ENCODE measurements around the gene C4orf46. TPM values are rescaled to one million over a fixed set of nuclear protein-coding genes. Genes with fewer than 3 reads are reported as not detected.

C4orf46 gene
- total and polyA plus RNA-seq, 10 of the 15 experiments (the other 5 are each of a cell fraction or from before 2014, with no cell fraction given), result 9.3 to 40.2 (median 20.5) TPM

DNA sequence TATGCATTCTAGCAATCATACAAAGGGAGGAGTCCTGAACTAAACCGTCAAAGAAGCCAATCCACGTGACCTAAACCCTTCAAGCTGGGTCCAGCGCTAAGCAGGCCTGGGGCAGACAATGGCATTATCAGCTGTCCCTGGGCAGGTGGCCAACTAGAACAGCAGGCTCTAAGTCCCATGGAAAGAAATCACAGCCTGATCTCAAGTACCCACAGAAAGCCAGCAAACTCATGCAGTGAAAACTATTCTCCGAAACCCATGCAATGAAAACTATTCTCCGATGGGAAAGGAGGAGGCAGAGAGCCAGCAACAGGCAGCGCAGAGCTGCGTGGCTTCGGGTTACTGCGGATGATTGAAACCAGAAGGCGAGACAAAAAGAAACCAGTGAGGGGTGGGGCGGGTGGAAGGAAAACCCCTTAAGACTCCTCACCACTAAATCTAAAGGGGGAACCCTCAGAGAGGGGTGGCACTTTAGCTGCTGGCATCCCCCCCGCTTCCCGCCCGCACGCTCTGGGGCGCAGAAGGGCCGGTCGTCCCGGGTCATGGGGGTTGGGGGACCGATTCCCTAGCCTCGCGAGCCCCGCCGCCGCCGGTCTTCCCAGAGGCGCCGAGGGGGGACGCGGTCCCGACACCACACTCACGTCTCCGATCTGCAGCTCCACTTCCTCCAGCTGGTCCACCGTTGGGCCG is 567 bp downstream of the C4orf46 start (continued):
- TF ChIP-seq CBX5 (IDR thresholded peaks at IDR 0.05; ENCODE audit: low read depth) (no peak), CUX1 (IDR thresholded peaks at IDR 0.05; ENCODE audit: insufficient replicate concordance, low read depth, low read length) (no peak), NBN (IDR thresholded peaks at IDR 0.05) (no peak), IKZF1 (conservative IDR thresholded peaks at IDR 0.05) (no peak), BACH1 (IDR thresholded peaks at IDR 0.05; ENCODE audit: borderline replicate concordance) (peak; percentile 64; the same call in 1 of the 2 replicates), SREBF1 (IDR thresholded peaks at IDR 0.05; ENCODE audit: low read length) (no peak), NFIC (IDR thresholded peaks at IDR 0.05; ENCODE audit: low read depth, low read length) (peak; percentile 29; the same call in 1 of the 2 replicates), SUZ12 (IDR thresholded peaks at IDR 0.05; ENCODE audit: unreplicated experiment) (no peak), HDAC2 (IDR thresholded peaks at IDR 0.05) (no peak), TCF12 (IDR thresholded peaks at IDR 0.05; ENCODE audit: low read depth, low read length) (no peak)
- TF ChIP-seq, protein P1, sequence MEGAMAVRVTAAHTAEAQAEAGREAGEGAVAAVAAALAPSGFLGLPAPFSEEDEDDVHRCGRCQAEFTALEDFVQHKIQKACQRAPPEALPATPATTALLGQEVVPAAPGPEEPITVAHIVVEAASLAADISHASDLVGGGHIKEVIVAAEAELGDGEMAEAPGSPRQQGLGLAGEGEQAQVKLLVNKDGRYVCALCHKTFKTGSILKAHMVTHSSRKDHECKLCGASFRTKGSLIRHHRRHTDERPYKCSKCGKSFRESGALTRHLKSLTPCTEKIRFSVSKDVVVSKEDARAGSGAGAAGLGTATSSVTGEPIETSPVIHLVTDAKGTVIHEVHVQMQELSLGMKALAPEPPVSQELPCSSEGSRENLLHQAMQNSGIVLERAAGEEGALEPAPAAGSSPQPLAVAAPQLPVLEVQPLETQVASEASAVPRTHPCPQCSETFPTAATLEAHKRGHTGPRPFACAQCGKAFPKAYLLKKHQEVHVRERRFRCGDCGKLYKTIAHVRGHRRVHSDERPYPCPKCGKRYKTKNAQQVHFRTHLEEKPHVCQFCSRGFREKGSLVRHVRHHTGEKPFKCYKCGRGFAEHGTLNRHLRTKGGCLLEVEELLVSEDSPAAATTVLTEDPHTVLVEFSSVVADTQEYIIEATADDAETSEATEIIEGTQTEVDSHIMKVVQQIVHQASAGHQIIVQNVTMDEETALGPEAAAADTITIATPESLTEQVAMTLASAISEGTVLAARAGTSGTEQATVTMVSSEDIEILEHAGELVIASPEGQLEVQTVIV (IDR thresholded peaks at IDR 0.05; ENCODE audit: borderline replicate concordance, partially characterized antibody), result no peak
- TF ChIP-seq, protein P2, sequence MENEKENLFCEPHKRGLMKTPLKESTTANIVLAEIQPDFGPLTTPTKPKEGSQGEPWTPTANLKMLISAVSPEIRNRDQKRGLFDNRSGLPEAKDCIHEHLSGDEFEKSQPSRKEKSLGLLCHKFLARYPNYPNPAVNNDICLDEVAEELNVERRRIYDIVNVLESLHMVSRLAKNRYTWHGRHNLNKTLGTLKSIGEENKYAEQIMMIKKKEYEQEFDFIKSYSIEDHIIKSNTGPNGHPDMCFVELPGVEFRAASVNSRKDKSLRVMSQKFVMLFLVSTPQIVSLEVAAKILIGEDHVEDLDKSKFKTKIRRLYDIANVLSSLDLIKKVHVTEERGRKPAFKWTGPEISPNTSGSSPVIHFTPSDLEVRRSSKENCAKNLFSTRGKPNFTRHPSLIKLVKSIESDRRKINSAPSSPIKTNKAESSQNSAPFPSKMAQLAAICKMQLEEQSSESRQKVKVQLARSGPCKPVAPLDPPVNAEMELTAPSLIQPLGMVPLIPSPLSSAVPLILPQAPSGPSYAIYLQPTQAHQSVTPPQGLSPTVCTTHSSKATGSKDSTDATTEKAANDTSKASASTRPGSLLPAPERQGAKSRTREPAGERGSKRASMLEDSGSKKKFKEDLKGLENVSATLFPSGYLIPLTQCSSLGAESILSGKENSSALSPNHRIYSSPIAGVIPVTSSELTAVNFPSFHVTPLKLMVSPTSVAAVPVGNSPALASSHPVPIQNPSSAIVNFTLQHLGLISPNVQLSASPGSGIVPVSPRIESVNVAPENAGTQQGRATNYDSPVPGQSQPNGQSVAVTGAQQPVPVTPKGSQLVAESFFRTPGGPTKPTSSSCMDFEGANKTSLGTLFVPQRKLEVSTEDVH (IDR thresholded peaks at IDR 0.05; ENCODE audit: low read depth, partially characterized antibody), result no peak
- TF ChIP-seq, protein P3, sequence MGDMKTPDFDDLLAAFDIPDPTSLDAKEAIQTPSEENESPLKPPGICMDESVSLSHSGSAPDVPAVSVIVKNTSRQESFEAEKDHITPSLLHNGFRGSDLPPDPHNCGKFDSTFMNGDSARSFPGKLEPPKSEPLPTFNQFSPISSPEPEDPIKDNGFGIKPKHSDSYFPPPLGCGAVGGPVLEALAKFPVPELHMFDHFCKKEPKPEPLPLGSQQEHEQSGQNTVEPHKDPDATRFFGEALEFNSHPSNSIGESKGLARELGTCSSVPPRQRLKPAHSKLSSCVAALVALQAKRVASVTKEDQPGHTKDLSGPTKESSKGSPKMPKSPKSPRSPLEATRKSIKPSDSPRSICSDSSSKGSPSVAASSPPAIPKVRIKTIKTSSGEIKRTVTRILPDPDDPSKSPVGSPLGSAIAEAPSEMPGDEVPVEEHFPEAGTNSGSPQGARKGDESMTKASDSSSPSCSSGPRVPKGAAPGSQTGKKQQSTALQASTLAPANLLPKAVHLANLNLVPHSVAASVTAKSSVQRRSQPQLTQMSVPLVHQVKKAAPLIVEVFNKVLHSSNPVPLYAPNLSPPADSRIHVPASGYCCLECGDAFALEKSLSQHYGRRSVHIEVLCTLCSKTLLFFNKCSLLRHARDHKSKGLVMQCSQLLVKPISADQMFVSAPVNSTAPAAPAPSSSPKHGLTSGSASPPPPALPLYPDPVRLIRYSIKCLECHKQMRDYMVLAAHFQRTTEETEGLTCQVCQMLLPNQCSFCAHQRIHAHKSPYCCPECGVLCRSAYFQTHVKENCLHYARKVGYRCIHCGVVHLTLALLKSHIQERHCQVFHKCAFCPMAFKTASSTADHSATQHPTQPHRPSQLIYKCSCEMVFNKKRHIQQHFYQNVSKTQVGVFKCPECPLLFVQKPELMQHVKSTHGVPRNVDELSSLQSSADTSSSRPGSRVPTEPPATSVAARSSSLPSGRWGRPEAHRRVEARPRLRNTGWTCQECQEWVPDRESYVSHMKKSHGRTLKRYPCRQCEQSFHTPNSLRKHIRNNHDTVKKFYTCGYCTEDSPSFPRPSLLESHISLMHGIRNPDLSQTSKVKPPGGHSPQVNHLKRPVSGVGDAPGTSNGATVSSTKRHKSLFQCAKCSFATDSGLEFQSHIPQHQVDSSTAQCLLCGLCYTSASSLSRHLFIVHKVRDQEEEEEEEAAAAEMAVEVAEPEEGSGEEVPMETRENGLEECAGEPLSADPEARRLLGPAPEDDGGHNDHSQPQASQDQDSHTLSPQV (IDR thresholded peaks at IDR 0.05), result no peak

Data from GM12878 (cell line).